Tibial nerve (tissue), 4 donors: ENCODE results near the gene PAPOLA.

Source experiments
- CTCF ChIP-seq, 5 experiments: fragments of 200-600 bp in 3 of 5; fragments of 450-650 bp in 2 of 5; sonication (generic) in 3 of 5; IDR thresholded peaks; one replicate each; pipeline ENCODE4 v1.5.1; 2016 to 2019; ENCODE audit warnings: antibody characterized with exemption in 5 of 5, mild to moderate bottlenecking in 3 of 5, moderate library complexity in 2 of 5
- EP300 ChIP-seq, 2 donors: sonication (generic); formaldehyde crosslinking; IDR thresholded peaks; one replicate each; pipeline ENCODE4 v1.6.1; 2017; ENCODE audit warnings: antibody characterized with exemption in 2 of 2, mild to moderate bottlenecking in 1 of 2
- POLR2A ChIP-seq, 2 donors: fragments of 450-650 bp; IDR thresholded peaks; one replicate each; pipeline ENCODE4 v1.6.1; 2017; ENCODE audit warnings: antibody characterized with exemption in 2 of 2, mild to moderate bottlenecking in 2 of 2, moderate library complexity in 2 of 2

GRCh38 chr14:96567289-96567899 lies 65.2 kb downstream of the PAPOLA start:
- TF ChIP-seq POLR2A (IDR thresholded peaks at IDR 0.05): no peak
- TF ChIP-seq CTCF (IDR thresholded peaks at IDR 0.05): peak in 3 of 5 experiments; percentile 33 to 40 (median 38)
- TF ChIP-seq EP300 (IDR thresholded peaks at IDR 0.05): no peak
